Effector memory CD4-positive, alpha-beta T cell (primary cell): Measurements from ENCODE around the gene ZNF414.

ENCODE experiments used
- DNase-seq, 3 donors: peaks; one replicate each; pipeline ENCODE4 v3.0.0-alpha.2; 2020
- H3K27ac ChIP-seq: 2 replicates; pipeline ENCODE4 v1.7.0; 2013; ENCODE audit warnings: mild to moderate bottlenecking, low read length, moderate library complexity; ENCODE audit not compliant: insufficient read depth, poor library complexity, severe bottlenecking
- H3K27me3 ChIP-seq: replicated peaks from 2 replicates; pipeline ENCODE4 v1.7.0; 2013; ENCODE audit warnings: mild to moderate bottlenecking, low read length; ENCODE audit not compliant: insufficient read depth, control insufficient read depth, poor library complexity, severe bottlenecking
- H3K36me3 ChIP-seq: 2 replicates; pipeline ENCODE4 v1.7.0; 2013; ENCODE audit warnings: mild to moderate bottlenecking, low read length, moderate library complexity; ENCODE audit not compliant: control insufficient read depth, insufficient read depth
- H3K4me1 ChIP-seq: 2 replicates; pipeline ENCODE4 v1.7.0; 2013; ENCODE audit warnings: low read length, mild to moderate bottlenecking; ENCODE audit not compliant: control insufficient read depth, insufficient read depth, poor library complexity, severe bottlenecking
- H3K4me3 ChIP-seq: 2 replicates; pipeline ENCODE4 v1.7.0; 2013; ENCODE audit warnings: low read length, low read depth, mild to moderate bottlenecking; ENCODE audit not compliant: insufficient read depth, poor library complexity, severe bottlenecking
- H3K9me3 ChIP-seq: 2 replicates; pipeline ENCODE4 v1.7.0; 2013; ENCODE audit warnings: mild to moderate bottlenecking, low read length, moderate library complexity; ENCODE audit not compliant: control insufficient read depth

Gene ZNF414

DNA sequence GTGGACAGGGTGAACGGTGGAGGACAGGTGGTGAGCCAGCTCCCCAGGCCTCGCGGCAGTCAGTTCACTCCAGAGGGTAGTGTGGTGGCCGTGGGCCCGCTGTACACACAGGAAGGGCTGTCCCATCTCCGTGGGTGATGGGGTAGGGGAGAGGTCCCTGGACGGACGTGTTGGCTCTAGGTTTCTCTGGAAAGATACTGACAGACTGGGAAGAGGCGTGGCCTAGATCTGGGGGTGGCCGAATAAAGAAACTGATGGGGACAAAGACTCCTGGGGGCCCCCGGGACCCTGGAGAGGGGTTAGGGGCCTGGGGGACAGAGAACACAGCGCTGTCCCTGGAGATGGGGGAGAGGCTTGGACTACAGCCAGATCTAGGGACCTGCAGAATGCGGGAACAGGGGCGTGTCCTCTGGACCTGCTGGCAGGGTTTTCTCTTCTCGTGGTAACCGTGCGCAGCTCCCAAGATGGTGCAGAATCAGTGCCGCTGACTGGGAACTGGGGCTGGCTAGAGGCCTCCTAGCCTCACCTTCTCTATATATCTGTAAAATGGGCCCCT is 7.5 kb downstream of the ZNF414 start:
- Histone ChIP-seq H3K9me3 (no peaks in the 10 kb centered on the region), H3K27ac (peak overlapping the region; percentile 52), H3K36me3 (peaks cover 5% of the 10 kb centered on the region), H3K4me3 (peak overlapping the region; percentile 83), H3K27me3 (no peaks in the 10 kb centered on the region), H3K4me1 (peaks cover 6% of the 10 kb centered on the region)
- DNase-seq = no peak

DNA sequence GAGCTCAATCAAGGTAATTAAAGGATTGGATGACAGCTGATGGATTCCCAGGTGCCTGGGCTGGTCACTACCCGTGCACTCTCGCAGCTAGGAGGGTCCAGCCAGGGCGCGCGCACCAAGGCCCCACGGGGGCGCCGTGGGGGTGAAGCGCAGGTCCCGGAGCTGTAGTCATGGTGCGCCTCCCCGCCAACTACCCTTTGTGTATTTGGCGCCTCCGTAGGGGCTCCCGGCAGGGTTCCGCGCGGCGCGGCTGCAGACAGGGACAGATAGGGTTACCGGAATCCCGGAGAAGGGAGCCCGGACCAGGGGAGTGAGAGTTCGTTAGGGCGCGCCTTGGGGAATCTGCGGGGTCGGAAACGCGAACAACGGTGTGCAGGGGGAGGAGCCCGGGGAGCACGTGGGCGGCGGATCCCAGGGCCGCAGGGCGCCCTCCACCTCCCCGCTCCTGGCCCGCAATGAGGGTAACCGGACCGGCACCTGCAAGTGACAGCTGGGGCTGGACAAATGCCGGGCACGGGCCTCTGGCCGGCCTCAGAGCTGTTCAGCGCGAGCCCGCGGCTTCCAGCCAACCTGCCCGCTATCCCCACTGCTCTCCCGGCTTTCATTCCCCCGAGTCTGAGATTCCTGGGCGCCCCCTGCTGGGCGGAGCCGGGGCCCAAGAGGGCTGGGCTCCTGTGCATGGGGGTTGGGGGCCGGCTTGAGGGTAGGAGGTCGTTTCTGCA is 8.1 kb downstream of the ZNF414 start:
- Histone ChIP-seq H3K4me3 (peak overlapping the region; percentile 83), H3K27ac (peak overlapping the region; percentile 52), H3K4me1 (peaks cover 3% of the 10 kb centered on the region), H3K36me3 (no peaks in the 10 kb centered on the region), H3K9me3 (no peaks in the 10 kb centered on the region), H3K27me3 (no peaks in the 10 kb centered on the region)
- DNase-seq = peak in 2 of 3 donors; percentile 36 to 48

- Histone ChIP-seq H3K4me1 (peaks cover 3% of the 10 kb centered on the region), H3K4me3 (no peak overlapping the region), H3K36me3 (no peaks in the 10 kb centered on the region), H3K27me3 (no peaks in the 10 kb centered on the region), H3K27ac (no peak overlapping the region), H3K9me3 (no peaks in the 10 kb centered on the region)
- DNase-seq = no peak
These were observed 9.0 kb downstream of the ZNF414 start for GRCh38 chr19:8504919-8505318.

- Histone ChIP-seq H3K4me1 (peaks cover 3% of the 10 kb centered on the region), H3K27me3 (no peaks in the 10 kb centered on the region), H3K36me3 (no peaks in the 10 kb centered on the region), H3K4me3 (no peak overlapping the region), H3K9me3 (no peaks in the 10 kb centered on the region), H3K27ac (no peak overlapping the region)
- DNase-seq = no peak
These were observed 9.8 kb downstream of the ZNF414 start for GRCh38 chr19:8504171-8504570.

DNA sequence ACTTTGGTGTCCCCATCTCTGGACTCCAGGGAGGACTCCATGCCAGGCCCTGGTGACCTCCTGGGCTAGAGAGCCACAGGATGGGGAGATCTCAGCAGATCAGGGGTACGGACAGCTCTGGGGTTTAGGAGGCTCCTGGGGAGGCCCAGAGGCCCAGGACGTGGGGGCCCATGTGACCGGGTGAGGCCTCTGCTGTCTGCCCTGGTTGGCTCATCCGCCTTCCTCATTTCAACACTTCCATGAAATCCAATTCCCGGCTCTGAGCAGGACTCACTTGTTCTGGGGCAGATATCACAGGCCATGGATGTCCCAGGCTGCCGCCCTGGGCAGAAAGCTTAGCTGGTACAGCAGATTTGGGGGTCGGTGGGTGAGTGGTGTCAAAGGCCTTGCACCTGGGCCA is 10.5 kb downstream of the ZNF414 start:
- Histone ChIP-seq H3K27me3 (no peaks in the 10 kb centered on the region), H3K9me3 (no peaks in the 10 kb centered on the region), H3K4me1 (peaks cover 3% of the 10 kb centered on the region), H3K36me3 (no peaks in the 10 kb centered on the region), H3K27ac (no peak overlapping the region), H3K4me3 (no peak overlapping the region)
- DNase-seq = no peak

GRCh38 chr19:8501981-8502380 is 12.0 kb downstream of the ZNF414 start:
- H3K27ac ChIP-seq = no peak overlapping the region
- no peaks in the 10 kb centered on the region for H3K36me3 ChIP-seq
- H3K4me1 ChIP-seq = peaks cover 3% of the 10 kb centered on the region
- DNase-seq = no peak
- H3K9me3 ChIP-seq = no peaks in the 10 kb centered on the region
- no peaks in the 10 kb centered on the region for H3K27me3 ChIP-seq
- no peak overlapping the region for H3K4me3 ChIP-seq

DNA sequence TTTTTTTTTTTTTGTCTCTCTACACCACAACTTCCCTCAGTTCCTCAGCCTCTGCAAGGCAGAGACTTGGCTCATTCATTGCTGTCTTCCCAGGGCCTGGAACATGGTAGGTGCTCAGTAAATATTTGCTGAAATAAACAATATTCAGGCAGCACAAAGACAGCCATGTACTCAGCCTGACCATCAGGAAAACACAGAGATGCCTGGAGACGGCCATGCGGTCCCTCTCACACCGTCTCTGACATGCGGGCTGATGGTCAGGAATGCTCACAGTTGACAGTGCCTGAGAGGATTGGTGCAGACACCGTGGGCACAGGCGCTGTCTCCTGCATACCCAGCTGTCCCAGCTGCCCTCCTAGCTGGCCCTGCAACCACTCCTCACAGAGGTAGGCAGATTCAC is 12.5 kb downstream of the ZNF414 start:
- Histone ChIP-seq H3K4me3 (no peak overlapping the region), H3K36me3 (no peaks in the 10 kb centered on the region), H3K27ac (no peak overlapping the region), H3K4me1 (peaks cover 3% of the 10 kb centered on the region), H3K27me3 (no peaks in the 10 kb centered on the region), H3K9me3 (no peaks in the 10 kb centered on the region)
- no peak for DNase-seq

DNA sequence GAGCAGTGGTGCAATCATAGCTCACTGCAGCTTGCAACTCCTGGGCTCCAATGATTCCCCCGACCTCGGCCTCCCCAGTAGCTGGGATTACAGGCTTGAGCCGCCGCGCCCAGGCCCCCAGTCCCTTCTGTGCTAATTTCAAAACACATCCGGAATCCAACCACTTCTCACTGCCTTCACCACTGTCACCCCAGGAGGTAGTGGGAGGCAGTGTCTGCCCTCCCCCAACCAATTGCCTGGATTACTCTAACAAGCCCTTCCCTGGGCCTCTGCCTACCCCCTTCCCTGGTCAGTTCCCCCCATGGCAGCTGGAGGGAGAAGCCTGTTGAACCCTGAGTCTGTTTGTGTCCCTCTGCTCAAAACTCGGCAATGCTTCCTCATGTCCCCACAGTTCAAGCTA is 13.8 kb downstream of the ZNF414 start:
- no peak overlapping the region for H3K27ac ChIP-seq
- H3K4me1 ChIP-seq = peaks cover 3% of the 10 kb centered on the region
- no peaks in the 10 kb centered on the region for H3K9me3 ChIP-seq
- DNase-seq = no peak
- H3K36me3 ChIP-seq = no peaks in the 10 kb centered on the region
- no peaks in the 10 kb centered on the region for H3K27me3 ChIP-seq
- H3K4me3 ChIP-seq = no peak overlapping the region

DNA sequence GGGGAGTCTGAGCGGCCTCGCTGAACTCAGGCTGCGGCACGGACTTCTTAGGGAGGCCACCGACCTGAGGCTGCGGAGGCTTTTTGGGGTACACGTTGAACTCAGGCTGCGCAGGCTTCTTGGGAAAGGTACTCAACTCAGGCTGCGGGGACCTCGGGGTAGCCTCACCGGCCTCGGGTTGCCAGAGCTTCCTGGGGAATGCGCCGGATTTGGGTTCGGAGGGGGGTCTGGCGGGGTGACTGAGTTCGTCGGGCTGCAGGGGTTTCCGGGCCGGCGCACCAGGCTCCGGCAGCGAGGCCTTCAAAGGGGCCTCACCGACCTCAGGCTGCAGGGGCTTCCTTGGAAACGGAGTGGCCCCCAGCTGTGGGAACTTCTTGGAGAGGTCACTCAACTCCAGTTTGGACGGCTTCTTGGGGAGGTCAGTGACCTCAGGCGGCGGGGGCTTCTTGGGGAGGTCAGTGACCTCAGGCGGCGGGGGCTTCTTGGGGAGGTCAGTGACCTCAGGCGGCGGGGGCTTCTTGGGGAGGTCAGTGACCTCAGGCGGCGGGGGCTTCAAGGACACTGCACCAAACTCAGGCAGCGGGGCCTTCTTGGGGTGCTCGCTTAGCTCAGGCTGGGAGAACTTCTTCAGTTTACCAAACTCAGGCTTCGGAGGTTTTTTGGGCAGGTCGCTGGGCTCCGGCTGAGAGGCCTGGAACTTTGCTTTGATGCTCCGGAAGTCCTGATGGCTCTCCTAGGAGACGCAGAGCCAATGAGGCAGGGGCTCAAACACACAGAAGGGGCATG is 14.7 kb downstream of the ZNF414 start:
- Histone ChIP-seq H3K4me3 (no peak overlapping the region), H3K36me3 (no peaks in the 10 kb centered on the region), H3K27me3 (no peaks in the 10 kb centered on the region), H3K9me3 (no peaks in the 10 kb centered on the region), H3K27ac (no peak overlapping the region), H3K4me1 (peaks cover 5% of the 10 kb centered on the region)
- no peak for DNase-seq

- DNase-seq = no peak
- no peak overlapping the region for H3K27ac ChIP-seq
- H3K9me3 ChIP-seq = no peaks in the 10 kb centered on the region
These were observed 15.7 kb downstream of the ZNF414 start for GRCh38 chr19:8498295-8498694.

More at GRCh38 chr19:8498295-8498694, 15.7 kb downstream of the ZNF414 start:
- no peak overlapping the region for H3K4me3 ChIP-seq
- H3K36me3 ChIP-seq = no peaks in the 10 kb centered on the region
- peaks cover 7% of the 10 kb centered on the region for H3K4me1 ChIP-seq
- no peaks in the 10 kb centered on the region for H3K27me3 ChIP-seq
